NCI-H2227 treated with DMSO at 0.1 percent for 48 hours (cell line): ENCODE measurements around the gene RPL7A.
A peak's percentile ranks its signal among the peaks of the same experiment; 100 is the strongest.
"Not testable (repeated sequence)": the region's sequence is repeated elsewhere in the genome, so short reads cannot be mapped to it uniquely, and the experiment has no call there.

Source experiments
- DNase-seq: peaks from one replicate; lab custom pipeline; 2025; lab: John Stamatoyannopoulos, UW

The RPL7A gene

DNA sequence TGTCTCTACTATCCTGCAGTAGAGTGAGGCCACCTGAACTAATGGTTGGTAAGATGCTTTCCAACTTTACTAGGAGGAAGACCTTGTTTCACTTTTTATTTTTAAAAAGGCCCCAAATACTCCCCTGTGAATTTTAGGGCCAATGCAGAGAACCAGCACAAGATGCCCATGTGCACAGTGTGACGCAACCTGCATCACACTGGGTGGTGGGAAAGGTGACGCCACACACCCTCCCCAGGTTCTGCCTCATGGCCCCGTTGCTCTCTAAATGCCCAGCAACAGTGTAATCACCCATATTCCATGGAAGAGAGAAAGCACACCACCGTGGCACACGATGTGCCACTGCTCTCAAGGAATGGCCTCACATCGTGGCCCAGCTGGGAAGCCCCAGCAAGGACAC, 21.4 kb downstream of the RPL7A start:
- DNase-seq = no peak

DNA sequence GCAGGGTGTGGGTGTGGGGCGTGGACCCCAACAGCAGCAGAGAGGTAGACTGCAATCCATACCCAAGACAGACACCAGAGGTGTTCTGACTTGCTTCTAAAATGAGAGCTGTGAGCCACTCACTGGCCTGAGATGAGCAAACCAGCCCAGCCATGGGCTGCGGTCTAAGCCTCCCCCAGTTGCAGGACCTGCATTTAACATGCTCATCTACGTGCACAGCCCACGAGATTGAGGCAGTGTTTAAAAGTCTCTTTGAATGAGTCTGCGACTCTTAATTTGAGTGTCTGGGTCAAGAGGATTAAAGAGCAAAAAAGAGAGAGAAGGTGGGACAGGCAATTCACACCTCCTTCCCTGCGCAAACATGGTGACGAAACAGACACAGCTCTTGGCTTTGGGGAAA, 21.9 kb downstream of the RPL7A start:
- no peak for DNase-seq

GRCh38 chr9:133370685-133371084, 22.7 kb downstream of the RPL7A start:
- DNase-seq = no peak

- no peak for DNase-seq
These were observed 23.3 kb downstream of the RPL7A start for GRCh38 chr9:133371261-133371711.

GRCh38 chr9:133372144-133372543, 24.1 kb downstream of the RPL7A start:
- DNase-seq = no peak

- DNase-seq = no peak
These were observed 26.6 kb downstream of the RPL7A start for GRCh38 chr9:133374612-133375115.

DNA sequence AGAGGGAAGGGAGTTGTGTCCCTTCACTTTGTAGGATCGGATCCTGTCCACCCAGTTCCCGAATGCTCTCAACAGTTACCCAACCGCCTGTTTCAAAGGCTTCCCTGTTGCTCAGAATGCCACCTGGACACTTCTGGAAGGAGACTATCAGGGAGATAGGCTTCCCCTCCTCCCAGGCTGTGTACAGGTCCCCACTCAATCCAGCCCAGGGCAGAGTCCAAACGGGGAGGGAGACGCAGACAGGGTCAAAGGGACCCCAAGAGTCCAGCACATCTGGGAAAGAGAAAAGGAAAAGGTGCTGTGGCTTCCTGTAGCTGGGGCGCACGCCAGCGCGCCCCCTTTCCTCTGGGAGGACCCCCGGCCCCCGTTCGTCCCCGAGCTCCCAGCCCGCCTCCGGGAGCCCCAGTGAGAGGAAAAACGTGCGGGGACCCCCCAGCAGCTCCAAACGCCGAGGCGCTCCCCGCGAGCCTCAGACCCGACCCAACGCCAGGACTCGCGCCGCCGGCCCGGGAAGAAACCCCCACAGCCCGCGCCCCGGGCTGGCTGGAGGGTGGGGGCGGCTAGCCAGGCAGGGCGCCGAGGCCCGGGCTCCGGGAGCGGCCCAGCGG, 27.2 kb downstream of the RPL7A start:
- DNase-seq = no peak

- DNase-seq = peak; percentile 87
These were observed 28.0 kb downstream of the RPL7A start, which contains the start of the genes STKLD1 and SURF4 for GRCh38 chr9:133375724-133376654. Gene STKLD1 (plus strand): TSS chr9:133376366. CDS start chr9:133376474, 108 bp downstream. Gene SURF4 (minus strand): TSS chr9:133376060. CDS start chr9:133375969, 91 bp downstream.

- DNase-seq = not testable (repeated sequence)
These were observed 29.3 kb downstream of the RPL7A start for GRCh38 chr9:133377280-133377679.

DNA sequence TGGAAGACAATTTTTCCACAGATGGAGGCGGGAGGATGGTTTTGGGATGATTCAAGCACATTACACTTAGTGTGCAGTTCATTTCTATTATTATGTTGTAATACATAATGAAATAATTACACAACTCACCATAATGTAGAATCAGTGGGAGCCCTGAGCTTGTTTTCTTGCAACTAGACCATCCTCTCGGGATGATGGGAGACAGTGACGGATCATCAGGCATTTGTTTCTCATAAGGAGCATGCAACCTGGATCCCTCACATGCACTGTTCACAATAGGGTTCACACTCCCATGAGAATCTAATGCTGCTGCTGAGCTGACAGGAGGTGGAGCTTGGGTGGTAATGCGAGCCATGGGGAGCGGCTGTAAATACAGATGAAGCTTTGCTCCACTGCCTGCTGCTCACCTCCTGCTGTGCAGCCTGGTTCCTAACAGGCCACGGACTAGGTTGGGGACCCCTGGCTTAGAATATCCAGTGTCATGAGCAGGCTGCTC, 29.8 kb downstream of the RPL7A start:
- no peak for DNase-seq

GRCh38 chr9:133378408-133378962, 30.5 kb downstream of the RPL7A start:
- DNase-seq = no peak

- no peak for DNase-seq
These were observed 31.4 kb downstream of the RPL7A start for GRCh38 chr9:133379153-133380086.

DNA sequence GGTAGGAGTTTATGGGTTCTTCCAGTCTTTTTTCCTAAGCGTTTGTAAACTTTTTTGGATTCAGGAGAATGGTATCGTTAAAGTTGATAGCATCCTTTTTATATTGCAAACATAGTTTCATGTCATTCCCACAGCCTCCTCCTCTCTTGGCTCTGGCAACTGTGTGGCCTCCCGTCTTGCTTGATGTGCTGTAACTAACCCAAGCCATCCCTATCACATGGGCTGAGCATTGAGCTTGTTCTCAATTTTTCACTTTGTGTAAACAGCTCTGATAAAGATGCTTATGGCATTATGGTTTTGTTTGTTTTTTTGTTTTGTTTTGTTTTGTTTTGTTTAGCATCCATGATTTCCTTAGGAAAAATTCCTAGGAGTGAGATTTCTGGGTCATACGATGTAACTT, 32.7 kb downstream of the RPL7A start:
- no peak for DNase-seq

DNA sequence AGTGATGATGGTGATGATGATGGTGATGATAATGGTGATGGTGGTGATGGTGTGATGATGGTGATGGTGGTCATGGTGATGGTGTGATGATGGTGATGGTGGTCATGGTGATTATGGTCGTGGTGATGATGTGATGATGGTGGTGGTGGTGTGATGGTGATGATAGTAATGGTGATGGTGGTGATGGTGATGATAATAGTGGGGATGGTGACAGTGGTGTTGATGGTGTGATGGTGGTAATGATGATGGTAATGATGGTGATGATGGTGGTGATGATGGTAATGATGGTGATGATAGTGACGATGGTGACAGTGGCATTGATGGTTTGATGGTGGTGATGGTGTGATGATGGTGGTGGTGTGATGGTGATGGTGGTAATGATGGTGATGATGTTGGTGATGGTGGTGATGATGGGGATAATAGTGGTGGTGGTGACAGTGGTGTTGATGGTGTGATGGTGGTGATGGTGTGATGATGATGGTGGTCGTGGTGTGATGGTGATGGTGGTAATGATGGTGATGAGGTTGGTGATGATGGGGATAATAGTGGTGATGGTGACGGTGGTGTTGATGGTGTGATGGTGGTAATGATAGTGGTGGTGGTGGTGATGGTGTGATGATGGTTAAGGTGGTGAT, 34.6 kb downstream of the RPL7A start:
- no peak for DNase-seq

GRCh38 chr9:133383438-133383837, 35.4 kb downstream of the RPL7A start:
- DNase-seq = no peak

DNA sequence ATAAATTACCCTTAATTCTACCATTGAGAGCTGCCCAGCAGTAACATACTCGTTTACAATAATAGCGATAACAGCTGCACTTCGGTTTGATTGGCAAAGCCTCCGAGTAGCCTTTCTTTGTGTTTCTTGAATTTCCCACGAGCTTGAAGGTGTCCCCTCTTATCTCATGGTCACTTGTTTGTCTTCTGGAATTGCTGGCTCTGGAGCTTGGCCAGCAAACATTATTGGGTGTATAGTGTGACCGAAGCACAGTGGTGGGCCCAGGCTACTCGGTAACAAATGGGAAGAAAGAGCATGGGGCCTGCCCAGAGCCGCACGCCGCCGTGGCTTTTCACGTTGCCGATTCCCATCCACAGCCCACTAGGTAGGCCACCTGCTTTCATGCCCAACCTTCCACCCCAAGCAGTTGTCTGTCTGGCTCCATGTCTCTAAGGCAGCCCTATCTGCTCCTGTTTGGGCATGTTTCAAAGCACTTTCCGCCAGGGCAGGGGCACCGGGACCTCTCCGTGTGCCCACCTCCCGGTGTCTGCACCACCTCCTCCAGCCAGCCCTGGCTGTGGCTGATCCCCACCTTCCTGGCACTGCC, 36.8 kb downstream of the RPL7A start:
- no peak for DNase-seq

- no peak for DNase-seq
These were observed 37.4 kb downstream of the RPL7A start for GRCh38 chr9:133385452-133385851.

DNA sequence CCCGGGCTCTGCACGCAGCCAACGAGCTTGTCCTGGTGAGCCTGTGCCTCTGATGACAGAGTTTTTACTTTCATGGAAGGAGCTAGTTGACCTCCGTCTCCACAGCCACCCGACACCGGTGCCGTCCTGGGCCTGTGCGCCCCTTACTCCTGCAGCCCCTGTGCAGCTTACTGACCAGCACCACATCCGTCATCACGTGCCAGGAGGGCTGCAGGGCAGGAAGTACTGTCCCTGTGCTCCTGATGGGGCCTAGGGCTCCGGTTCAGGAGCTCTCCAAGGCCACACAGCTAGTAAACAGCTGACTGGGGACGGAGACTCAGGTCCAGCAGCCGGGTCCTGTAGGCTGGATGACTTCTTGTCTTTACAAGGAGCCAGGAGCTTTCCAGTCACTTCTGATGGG, 38.3 kb downstream of the RPL7A start:
- DNase-seq = no peak

GRCh38 chr9:133387680-133388079, 39.7 kb downstream of the RPL7A start:
- DNase-seq = no peak

DNA sequence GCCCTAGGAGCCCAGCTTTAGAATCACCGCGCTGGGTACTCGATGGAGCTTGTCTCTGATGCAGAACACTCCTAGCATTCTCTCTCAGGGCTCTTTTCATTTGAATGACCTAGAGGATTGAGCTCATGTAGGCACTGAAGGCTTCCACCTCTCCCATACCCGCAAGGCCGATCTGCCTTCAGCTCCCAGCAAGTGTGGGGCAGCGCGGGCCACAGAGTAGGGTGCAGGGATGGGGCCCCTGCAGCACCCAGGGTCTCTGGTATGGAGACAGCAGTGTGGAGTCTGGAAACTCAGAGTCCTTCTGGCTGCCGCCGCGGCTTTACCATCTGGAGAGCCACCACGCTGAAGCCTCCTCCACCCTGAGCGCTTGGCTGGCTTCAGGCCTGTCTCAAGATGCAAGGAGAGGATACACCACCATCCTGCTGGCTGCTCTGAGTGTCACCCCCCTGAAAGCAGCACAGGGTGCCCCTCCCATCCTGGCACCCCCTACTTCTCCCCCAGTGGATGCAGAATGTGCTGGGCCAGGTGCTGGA, 41.1 kb downstream of the RPL7A start:
- DNase-seq = no peak
